GM12875 (cell line): ENCODE data around the gene ISCA2.

Experiments used
- H3K4me3 ChIP-seq: one replicate; pipeline ENCODE4 v1.5.1; 2011; ENCODE audit warnings: low read depth, low read length, control low read depth
- TF ChIP-seq, protein P1 (sequence below): IDR thresholded peaks from 2 replicates; pipeline ENCODE4 v1.5.1; 2011; ENCODE audit warnings: low read depth, mild to moderate bottlenecking, control low read depth, inconsistent platforms, low read length, moderate library complexity, borderline replicate concordance; ENCODE audit not compliant: insufficient read depth

Gene ISCA2

DNA sequence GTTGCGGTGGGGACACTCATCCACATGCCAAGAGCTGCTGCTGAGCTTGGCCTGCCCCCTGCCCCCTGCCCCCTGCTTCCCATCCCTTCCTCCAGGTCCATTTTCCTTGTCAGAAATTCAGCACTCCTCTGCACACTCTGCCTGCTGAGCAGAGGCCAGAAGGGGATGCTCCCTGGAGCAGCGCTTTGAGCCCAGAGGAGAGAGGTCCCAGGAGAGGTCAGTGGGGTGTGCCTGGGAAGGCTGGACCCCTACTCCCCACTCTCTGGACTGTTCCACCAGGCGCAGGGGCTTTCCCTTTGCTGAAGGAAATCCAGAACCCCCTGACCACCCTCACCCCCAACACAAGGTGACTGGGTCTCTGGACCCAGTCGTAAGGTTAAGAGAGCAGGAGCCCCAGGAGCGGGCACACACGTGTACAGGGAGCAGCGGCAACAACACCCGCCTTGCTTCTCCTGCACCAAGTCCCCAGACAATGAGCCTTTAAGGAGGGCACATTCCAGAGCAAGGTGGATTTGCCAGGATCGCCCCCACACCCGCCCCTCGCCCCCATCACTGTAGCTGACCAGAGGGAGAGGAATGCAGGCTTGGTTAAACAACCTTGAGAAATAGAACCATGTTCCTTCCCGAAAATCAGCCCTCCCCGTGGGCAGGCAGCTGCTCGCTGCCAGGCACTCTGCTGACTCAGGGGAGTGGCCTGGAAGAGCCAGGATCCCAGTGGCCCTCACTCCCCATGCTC, 30.7 kb downstream of the ISCA2 start:
- no peak overlapping the region for H3K4me3 ChIP-seq
- TF ChIP-seq, protein P1, sequence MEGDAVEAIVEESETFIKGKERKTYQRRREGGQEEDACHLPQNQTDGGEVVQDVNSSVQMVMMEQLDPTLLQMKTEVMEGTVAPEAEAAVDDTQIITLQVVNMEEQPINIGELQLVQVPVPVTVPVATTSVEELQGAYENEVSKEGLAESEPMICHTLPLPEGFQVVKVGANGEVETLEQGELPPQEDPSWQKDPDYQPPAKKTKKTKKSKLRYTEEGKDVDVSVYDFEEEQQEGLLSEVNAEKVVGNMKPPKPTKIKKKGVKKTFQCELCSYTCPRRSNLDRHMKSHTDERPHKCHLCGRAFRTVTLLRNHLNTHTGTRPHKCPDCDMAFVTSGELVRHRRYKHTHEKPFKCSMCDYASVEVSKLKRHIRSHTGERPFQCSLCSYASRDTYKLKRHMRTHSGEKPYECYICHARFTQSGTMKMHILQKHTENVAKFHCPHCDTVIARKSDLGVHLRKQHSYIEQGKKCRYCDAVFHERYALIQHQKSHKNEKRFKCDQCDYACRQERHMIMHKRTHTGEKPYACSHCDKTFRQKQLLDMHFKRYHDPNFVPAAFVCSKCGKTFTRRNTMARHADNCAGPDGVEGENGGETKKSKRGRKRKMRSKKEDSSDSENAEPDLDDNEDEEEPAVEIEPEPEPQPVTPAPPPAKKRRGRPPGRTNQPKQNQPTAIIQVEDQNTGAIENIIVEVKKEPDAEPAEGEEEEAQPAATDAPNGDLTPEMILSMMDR: no peak

DNA sequence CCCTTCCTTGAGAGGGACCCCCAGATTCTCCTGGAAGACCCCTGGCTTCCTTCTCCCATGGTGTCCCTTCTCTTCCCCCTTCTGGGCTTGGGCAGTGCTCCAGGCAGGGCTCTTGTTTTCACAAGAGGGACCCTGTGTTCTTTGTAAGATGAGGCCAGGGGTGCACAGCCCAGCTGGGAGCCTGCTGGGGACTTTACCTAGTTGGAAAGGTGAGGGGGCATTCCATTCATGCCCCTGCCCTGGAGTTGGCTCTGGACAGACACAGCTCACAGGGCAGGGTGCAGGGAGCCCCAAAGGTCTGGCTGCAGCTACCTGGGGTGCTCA, 31.2 kb downstream of the ISCA2 start:
- TF ChIP-seq, protein P1: no peak
- H3K4me3 ChIP-seq: no peak overlapping the region

DNA sequence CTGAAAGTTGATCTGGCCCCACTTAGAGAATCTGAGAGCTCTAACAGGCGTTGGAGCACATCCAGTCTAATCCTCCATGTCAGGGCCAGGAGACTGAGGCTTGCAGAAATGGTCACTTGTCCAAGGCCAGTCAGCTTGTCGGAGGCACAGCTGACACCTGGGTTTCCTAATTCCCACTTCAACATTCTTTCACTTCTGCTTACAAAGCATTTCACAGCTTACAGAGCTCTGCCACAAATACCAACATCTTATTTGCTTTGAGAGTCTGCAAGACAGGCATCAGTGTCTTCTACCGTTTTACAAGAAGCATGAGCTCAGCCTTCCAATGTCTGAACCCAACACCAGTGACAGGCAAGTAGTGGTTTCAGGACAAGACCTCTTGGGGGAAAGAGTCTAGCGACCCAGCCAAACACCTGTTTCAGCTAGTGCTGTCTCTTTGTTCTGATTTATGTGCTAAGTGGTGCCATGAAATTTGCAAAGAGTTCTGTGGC, 31.8 kb downstream of the ISCA2 start:
- no peak overlapping the region for H3K4me3 ChIP-seq
- TF ChIP-seq, protein P1: no peak

DNA sequence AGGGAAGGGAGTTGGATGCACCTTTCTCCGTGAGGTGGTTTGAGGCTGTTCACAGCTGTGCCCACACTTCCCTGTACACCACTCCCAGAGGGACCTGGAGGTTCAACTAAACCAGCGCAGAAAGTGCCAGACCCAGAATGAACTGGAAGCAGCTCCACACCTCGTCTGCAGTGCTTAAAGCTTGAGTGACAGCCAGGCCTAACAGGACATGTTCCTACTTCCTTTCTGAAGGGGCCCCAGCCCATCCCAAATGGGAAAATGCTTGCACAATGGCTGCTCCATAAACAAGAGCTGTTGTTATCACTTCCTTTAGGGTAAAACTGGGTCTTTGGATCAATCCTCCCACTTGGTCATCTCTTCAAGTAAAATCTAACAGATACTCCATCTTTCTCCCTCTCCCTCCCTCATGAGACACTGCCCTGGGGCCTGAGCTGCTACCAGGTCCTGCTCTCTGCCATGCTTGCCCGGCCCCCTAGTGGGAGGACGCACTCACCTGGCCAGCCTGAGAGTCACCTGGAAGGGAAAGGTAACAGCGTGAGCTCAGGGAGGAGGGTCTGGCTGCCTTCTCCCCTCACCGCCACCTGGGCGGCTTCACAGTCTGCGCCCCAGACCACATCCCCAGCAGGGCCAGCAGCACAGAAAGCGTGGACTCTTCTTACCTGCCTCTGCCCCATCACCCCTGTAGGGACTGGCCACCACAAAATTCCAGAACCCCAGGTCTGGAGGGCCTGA, 33.5 kb downstream of the ISCA2 start:
- no peak overlapping the region for H3K4me3 ChIP-seq
- TF ChIP-seq, protein P1: no peak

DNA sequence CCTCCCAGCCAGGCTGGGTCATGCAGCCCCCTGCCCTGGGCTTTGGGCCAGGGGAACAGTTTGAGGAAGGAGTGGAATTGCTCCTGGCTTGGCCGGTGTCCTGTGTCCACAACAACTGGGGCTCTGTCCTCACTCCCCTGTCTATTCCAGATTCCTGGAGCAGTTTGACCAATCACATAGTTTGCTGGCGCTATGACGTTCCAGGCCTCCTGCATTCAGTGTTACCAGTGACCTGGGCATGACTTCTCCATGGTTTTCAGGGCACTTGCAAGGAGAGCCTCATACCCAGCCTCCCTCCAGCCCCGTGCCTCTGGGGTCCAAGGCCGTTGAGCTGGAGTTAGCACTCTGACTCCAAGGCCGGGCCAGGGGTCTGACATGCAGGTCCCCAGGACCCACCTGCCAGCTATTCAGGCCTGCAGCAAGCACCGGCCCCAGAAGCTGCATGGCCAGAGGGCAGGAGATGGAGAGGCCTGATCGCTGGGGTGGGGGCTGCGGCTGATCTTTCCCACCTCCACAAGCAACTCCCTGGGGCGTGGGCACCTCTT, 34.2 kb downstream of the ISCA2 start:
- no peak overlapping the region for H3K4me3 ChIP-seq
- TF ChIP-seq, protein P1: no peak

DNA sequence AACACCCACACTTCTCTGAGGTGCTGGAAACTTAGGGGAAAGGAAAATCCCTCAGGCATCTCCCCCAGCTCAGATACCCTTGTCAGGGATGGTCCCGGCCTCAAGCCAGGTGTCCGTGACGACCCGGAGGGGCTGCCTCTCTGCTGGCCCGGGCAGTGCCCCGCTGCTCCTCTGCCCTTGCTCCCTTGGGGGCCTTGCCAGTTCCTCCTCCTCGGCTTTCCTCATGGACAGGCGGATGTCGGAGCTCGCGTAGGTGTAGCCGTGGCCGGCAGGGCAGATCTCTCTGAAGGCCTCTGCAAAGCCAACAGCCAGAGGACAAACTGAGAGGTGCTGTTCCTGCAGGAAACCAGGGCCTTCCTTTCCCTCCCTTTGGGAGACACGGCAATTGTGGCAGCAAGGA, 34.8 kb downstream of the ISCA2 start:
- TF ChIP-seq, protein P1: no peak
- no peak overlapping the region for H3K4me3 ChIP-seq

DNA sequence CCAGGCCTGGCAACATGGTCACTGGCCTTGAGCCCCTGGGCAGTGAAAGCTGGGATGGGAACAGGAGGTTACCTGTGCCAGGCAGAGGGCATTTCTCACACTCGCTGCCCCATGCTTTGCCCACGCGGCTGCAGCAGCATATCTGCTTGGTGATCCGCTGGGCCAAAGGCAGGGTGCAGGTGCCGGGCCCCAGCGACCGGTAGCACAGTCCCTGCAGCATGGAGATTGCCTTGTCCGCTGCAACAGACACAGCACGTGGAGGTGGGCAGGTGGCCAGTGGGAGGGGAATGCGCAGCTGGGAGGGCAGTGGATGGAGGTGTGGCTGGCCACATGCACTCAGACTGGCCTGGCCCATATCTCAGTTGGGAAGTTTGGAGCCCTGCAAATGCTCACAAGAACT, 35.3 kb downstream of the ISCA2 start:
- H3K4me3 ChIP-seq: no peak overlapping the region
- TF ChIP-seq, protein P1: no peak
